ENCODE measurements around the gene PCGF3. TPM values are rescaled to one million over a fixed set of nuclear protein-coding genes. Genes with fewer than 3 reads are reported as not detected.
A peak's percentile ranks its signal among the peaks of the same experiment; 100 is the strongest.

Gene PCGF3
- total RNA-seq, 1 donor, result 43.1 TPM

DNA sequence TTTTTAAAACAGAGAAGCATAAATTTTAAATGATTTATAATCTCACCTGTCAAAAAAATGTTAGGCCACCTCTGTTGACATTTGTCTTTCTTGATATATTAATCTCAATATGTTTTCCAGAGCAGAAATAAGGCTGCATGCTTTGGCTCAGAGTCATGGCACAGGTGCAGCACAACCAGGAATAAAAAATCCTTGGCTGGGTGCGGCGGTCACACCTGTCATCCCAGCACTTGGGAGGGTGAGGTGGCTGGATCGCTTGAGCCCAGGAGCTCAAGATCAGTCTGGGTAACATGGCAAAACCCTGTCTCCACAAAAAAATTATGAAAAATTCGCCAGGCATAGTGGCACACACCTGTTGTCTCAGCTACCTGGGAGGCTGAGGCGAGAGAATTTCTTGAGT, 102.2 kb downstream of the PCGF3 start:
- TF ChIP-seq, protein P1, sequence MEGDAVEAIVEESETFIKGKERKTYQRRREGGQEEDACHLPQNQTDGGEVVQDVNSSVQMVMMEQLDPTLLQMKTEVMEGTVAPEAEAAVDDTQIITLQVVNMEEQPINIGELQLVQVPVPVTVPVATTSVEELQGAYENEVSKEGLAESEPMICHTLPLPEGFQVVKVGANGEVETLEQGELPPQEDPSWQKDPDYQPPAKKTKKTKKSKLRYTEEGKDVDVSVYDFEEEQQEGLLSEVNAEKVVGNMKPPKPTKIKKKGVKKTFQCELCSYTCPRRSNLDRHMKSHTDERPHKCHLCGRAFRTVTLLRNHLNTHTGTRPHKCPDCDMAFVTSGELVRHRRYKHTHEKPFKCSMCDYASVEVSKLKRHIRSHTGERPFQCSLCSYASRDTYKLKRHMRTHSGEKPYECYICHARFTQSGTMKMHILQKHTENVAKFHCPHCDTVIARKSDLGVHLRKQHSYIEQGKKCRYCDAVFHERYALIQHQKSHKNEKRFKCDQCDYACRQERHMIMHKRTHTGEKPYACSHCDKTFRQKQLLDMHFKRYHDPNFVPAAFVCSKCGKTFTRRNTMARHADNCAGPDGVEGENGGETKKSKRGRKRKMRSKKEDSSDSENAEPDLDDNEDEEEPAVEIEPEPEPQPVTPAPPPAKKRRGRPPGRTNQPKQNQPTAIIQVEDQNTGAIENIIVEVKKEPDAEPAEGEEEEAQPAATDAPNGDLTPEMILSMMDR (IDR thresholded peaks at IDR 0.05; ENCODE audit: extremely low read depth, low read depth, low read length), result no peak
- no peak overlapping the region for H3K27ac ChIP-seq (ENCODE audit: low read depth, low read length)
- no peak overlapping the region for H2AFZ ChIP-seq (ENCODE audit: low read length)
- H3K4me1 ChIP-seq (ENCODE audit: insufficient read depth, low read length), result no peaks in the 10 kb centered on the region
- H4K20me1 ChIP-seq (ENCODE audit: insufficient read depth, low read length), result no peaks in the 10 kb centered on the region
- DNase-seq (ENCODE audit: insufficient read length, low spot score, missing footprints), result peak; percentile 17
- no peaks in the 10 kb centered on the region for H3K9me3 ChIP-seq (ENCODE audit: low read depth, low read length)
- no peak overlapping the region for H3K4me3 ChIP-seq (ENCODE audit: insufficient read depth, low read length)
- no peak overlapping the region for H3K4me2 ChIP-seq (ENCODE audit: insufficient read depth, low read length)
- no peaks in the 10 kb centered on the region for H3K36me3 ChIP-seq (ENCODE audit: insufficient read depth, low read length)
- peaks cover 8% of the 10 kb centered on the region for H3K27me3 ChIP-seq (ENCODE audit: insufficient read depth, low read length)
- no peaks in the 10 kb centered on the region for H3K79me2 ChIP-seq (ENCODE audit: insufficient read depth, low read length)

DNA sequence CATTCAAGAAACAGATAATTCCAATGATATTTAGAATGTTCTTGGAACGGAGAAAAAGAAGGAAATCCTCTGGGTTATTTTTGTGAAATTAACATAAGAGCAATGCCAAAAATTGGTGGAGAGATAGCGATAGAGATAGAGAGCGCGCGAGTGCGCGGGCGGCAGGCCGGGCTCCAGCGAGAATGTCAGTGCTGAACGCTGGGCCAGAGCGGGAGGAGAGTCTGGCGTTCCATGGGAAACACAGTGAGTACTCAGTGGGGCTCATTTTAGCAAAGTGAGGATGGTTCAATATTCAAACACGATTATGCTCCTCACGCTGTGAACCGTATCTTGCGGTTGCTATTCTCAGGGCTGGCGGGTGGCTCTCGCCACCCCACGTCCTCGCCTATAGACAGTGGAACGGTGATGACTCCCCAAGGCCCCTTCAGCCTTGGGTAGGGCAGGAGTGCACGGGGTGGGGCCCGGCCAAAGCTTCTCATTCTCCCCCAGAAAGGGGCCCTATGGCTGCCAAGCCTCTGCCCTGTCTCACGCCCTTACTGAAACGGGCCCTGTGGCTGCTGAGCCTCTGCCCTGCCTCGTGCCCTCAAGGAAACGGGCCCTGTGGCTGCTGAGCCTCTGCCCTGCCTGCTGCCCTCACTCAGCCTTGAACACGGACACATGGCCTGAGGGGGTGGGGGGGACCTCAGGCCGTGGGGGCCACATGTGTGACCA, 103.4 kb downstream of the PCGF3 start:
- DNase-seq (ENCODE audit: insufficient read length, low spot score, missing footprints), result peak; percentile 60
- no peak overlapping the region for H3K4me3 ChIP-seq (ENCODE audit: insufficient read depth, low read length)
- no peaks in the 10 kb centered on the region for H4K20me1 ChIP-seq (ENCODE audit: insufficient read depth, low read length)
- H3K27me3 ChIP-seq (ENCODE audit: insufficient read depth, low read length), result peaks cover 18% of the 10 kb centered on the region
- H3K4me1 ChIP-seq (ENCODE audit: insufficient read depth, low read length), result no peaks in the 10 kb centered on the region
- no peaks in the 10 kb centered on the region for H3K9me3 ChIP-seq (ENCODE audit: low read depth, low read length)
- H3K27ac ChIP-seq (ENCODE audit: low read depth, low read length), result no peak overlapping the region
- no peak overlapping the region for H3K4me2 ChIP-seq (ENCODE audit: insufficient read depth, low read length)
- no peaks in the 10 kb centered on the region for H3K79me2 ChIP-seq (ENCODE audit: insufficient read depth, low read length)
- TF ChIP-seq, protein P1 (IDR thresholded peaks at IDR 0.05; ENCODE audit: extremely low read depth, low read depth, low read length), result no peak
- no peaks in the 10 kb centered on the region for H3K36me3 ChIP-seq (ENCODE audit: insufficient read depth, low read length)
- H2AFZ ChIP-seq (ENCODE audit: low read length), result no peak overlapping the region

DNA sequence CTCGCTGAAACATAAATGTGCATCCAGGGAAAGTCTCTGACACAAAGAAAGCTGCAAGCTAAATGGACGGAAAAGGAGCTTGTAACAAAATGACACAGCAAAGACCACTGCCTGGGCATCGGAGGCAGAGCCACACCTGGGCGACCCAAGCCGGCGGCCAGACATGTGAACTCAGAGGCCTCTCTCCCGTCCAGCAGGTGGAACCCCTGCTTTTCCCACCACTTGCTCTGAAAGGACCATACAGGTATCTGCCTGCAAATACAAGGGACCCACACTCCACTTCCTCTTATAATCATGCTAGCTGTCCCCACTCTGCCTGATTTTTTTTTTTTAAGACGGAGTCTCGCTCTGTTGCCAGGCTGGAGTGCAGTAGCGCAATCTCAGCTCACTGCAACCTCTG, 108.3 kb downstream of the PCGF3 start:
- DNase-seq (ENCODE audit: insufficient read length, low spot score, missing footprints), result peak; percentile 74
- TF ChIP-seq, protein P1 (IDR thresholded peaks at IDR 0.05; ENCODE audit: extremely low read depth, low read depth, low read length), result no peak
- no peaks in the 10 kb centered on the region for H3K36me3 ChIP-seq (ENCODE audit: insufficient read depth, low read length)
- no peak overlapping the region for H3K27ac ChIP-seq (ENCODE audit: low read depth, low read length)
- H3K4me2 ChIP-seq (ENCODE audit: insufficient read depth, low read length), result no peak overlapping the region
- no peaks in the 10 kb centered on the region for H3K9me3 ChIP-seq (ENCODE audit: low read depth, low read length)
- peaks cover 43% of the 10 kb centered on the region for H3K27me3 ChIP-seq (ENCODE audit: insufficient read depth, low read length)
- H4K20me1 ChIP-seq (ENCODE audit: insufficient read depth, low read length), result no peaks in the 10 kb centered on the region
- no peaks in the 10 kb centered on the region for H3K4me1 ChIP-seq (ENCODE audit: insufficient read depth, low read length)
- no peak overlapping the region for H2AFZ ChIP-seq (ENCODE audit: low read length)
- H3K79me2 ChIP-seq (ENCODE audit: insufficient read depth, low read length), result no peaks in the 10 kb centered on the region
- no peak overlapping the region for H3K4me3 ChIP-seq (ENCODE audit: insufficient read depth, low read length)

DNA sequence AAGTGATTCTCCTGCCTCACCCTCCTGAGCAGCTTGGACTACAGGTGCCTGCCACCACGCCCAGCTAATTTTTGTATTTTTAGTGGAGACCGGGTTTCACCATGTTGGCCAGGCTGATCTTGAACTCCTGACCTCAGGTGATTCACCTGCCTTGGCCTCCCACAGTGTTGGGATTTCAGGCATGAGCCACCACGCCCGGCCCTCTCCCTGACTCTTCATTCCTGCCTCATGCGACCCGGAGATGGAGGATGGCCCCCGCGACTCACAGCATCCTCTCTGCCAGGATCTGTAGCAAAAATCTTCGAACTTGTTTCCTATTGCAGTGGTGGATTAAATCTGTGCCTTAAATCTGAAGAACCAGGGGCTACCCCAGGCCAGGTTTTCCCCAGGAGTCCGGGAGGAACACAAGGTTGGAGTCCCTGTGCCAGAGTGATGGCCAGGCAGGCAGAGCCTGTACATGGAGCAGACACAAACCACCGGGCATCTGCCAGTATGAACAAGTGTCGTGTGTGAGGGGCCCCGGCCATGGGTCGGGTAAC, 108.7 kb downstream of the PCGF3 start:
- H3K27me3 ChIP-seq (ENCODE audit: insufficient read depth, low read length), result peaks cover 44% of the 10 kb centered on the region
- no peaks in the 10 kb centered on the region for H3K36me3 ChIP-seq (ENCODE audit: insufficient read depth, low read length)
- H3K4me1 ChIP-seq (ENCODE audit: insufficient read depth, low read length), result no peaks in the 10 kb centered on the region
- TF ChIP-seq, protein P1 (IDR thresholded peaks at IDR 0.05; ENCODE audit: extremely low read depth, low read depth, low read length), result no peak
- no peaks in the 10 kb centered on the region for H3K79me2 ChIP-seq (ENCODE audit: insufficient read depth, low read length)
- no peak for DNase-seq (ENCODE audit: insufficient read length, low spot score, missing footprints)
- no peak overlapping the region for H3K4me2 ChIP-seq (ENCODE audit: insufficient read depth, low read length)
- H2AFZ ChIP-seq (ENCODE audit: low read length), result no peak overlapping the region
- H3K27ac ChIP-seq (ENCODE audit: low read depth, low read length), result no peak overlapping the region
- H4K20me1 ChIP-seq (ENCODE audit: insufficient read depth, low read length), result no peaks in the 10 kb centered on the region
- no peak overlapping the region for H3K4me3 ChIP-seq (ENCODE audit: insufficient read depth, low read length)
- H3K9me3 ChIP-seq (ENCODE audit: low read depth, low read length), result no peaks in the 10 kb centered on the region

All from osteoblast (primary cell).